OCI-LY7 (cell line): ENCODE data around the gene PRCP. TPM values are rescaled to one million over a fixed set of nuclear protein-coding genes. Genes with fewer than 3 reads are reported as not detected.

Source experiments
- BruUV-seq: library from RNA; stranded (reverse); fragments of 400-500 nt; replicated peaks from 2 replicates; lab custom pipeline; 2021; lab: Mats Ljungman, UMichigan
- CTCF ChIA-PET: fragments of 300-600 bp; sonication (Branson Sonifier 250); formaldehyde crosslinking; loops from one replicate; lab custom pipeline; 2022; ENCODE audit warnings: antibody characterized with exemption; ENCODE audit not compliant: unreplicated experiment; lab: Charles Lee
- POLR2A ChIA-PET: fragments of 300-600 bp; sonication (Branson Sonifier 250); formaldehyde crosslinking; loops from one replicate; lab custom pipeline; 2022; ENCODE audit warnings: antibody characterized with exemption; lab: Charles Lee
- DNase-seq: peaks from one replicate; pipeline ENCODE4 v3.0.0-alpha.2; 2015; ENCODE audit warnings: low spot score
- H2AFZ ChIP-seq: fragments of 200-600 bp; sonication (generic), shearing (Covaris generic); 2 replicates; pipeline ENCODE4 v1.6.1; 2014; ENCODE audit warnings: mild to moderate bottlenecking, antibody characterized with exemption, low read length, moderate library complexity
- H3K27ac ChIP-seq: fragments of 200-600 bp; sonication (generic); 2 replicates; pipeline ENCODE4 v1.5.1; 2014; ENCODE audit warnings: mixed run types, low read depth, mild to moderate bottlenecking, moderate library complexity, low read length, inconsistent platforms; ENCODE audit not compliant: poor library complexity, severe bottlenecking
- H3K36me3 ChIP-seq: fragments of 200-600 bp; sonication (generic); 2 replicates; pipeline ENCODE4 v1.6.1; 2014; ENCODE audit warnings: mild to moderate bottlenecking, antibody characterized with exemption, low read length, moderate library complexity, mixed read lengths; ENCODE audit not compliant: insufficient read depth
- H3K4me1 ChIP-seq: fragments of 200-600 bp; sonication (generic); 2 replicates; pipeline ENCODE4 v1.5.1; 2014; ENCODE audit warnings: mild to moderate bottlenecking, low read length; ENCODE audit not compliant: insufficient read depth, poor library complexity, severe bottlenecking
- H3K4me2 ChIP-seq: fragments of 200-600 bp; sonication (generic); 2 replicates; pipeline ENCODE4 v1.6.1; 2014; ENCODE audit warnings: mild to moderate bottlenecking, low read length
- H3K4me3 ChIP-seq: fragments of 200-600 bp; sonication (generic); 2 replicates; pipeline ENCODE4 v1.5.1; 2014; ENCODE audit warnings: mild to moderate bottlenecking, low read depth, low read length; ENCODE audit not compliant: poor library complexity, severe bottlenecking
- H3K79me2 ChIP-seq: fragments of 200-600 bp; sonication (generic); 2 replicates; pipeline ENCODE4 v1.6.1; 2016; ENCODE audit warnings: low read depth, mild to moderate bottlenecking, low read length, moderate library complexity, mixed read lengths; ENCODE audit not compliant: insufficient read depth
- H3K9me2 ChIP-seq: fragments of 200-600 bp; sonication (generic); 2 replicates; pipeline ENCODE4 v1.6.1; 2016; ENCODE audit warnings: mild to moderate bottlenecking, low read length, mixed read lengths; ENCODE audit not compliant: insufficient read depth
- H3K9me3 ChIP-seq: fragments of 200-600 bp; sonication (generic); 2 replicates; pipeline ENCODE4 v1.6.1; 2014; ENCODE audit warnings: mild to moderate bottlenecking, mixed run types, low read length, mixed read lengths
- H4K20me1 ChIP-seq: fragments of 200-600 bp; sonication (generic); 2 replicates; pipeline ENCODE4 v1.6.1; 2014; ENCODE audit warnings: mild to moderate bottlenecking, antibody characterized with exemption, low read length, moderate library complexity, mixed read lengths; ENCODE audit not compliant: insufficient read depth
- EZH2phosphoT487 ChIP-seq: fragments of 200-600 bp; sonication (generic); IDR thresholded peaks from 2 replicates; pipeline ENCODE4 v1.6.1; 2018; ENCODE audit warnings: low read depth, borderline replicate concordance, mild to moderate bottlenecking, mixed run types, antibody characterized with exemption, low read length, moderate library complexity, mixed read lengths
- intact Hi-C: fragments of 100-400 bp; cut with micrococcal nuclease; formaldehyde crosslinking; loops from one replicate; pipeline ENCODE4 v1.10.0; 2022; ENCODE audit not compliant: unreplicated experiment
- total RNA-seq, 2 experiments: library from RNA; depleted of rRNA in 1 of 2; stranded (reverse); fragments of >200 nt in 1 of 2; shearing (Covaris generic) in 1 of 2; gene quantifications; 2 replicates each; pipeline ENCODE4 v1.2.3, GENCODE V29; 2014 to 2022
- TF ChIP-seq, protein P1 (sequence below): fragments of 200-600 bp; sonication (generic); conservative IDR thresholded peaks from 2 replicates; pipeline ENCODE4 v1.5.1; 2014; ENCODE audit warnings: mild to moderate bottlenecking, antibody characterized with exemption, low read length, moderate library complexity, mixed read lengths

The PRCP gene
- total RNA-seq, 2 experiments from 2014 or later, result 6.5 to 18.3 TPM

DNA sequence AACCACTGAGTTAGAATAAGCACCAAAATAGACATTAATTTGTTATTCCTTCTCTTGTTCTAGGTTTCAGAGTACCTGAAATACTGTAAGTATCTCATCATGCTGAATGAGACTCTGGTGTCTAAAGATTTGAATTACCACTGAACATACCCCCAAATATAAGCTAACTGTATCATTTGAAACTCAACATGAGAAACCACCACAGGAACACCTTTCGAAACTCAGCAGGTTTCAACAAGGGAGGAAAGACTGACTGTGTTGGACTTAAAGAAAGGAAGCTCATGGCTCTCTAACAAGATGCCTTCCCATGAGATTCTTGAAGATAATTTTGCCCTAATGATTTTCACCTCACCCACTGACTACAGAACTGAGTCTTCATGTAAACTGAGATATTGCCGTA, 37.0 kb downstream of the PRCP start:
- intact Hi-C loops, result loop anchor here (10.0 kb wide), 1 partner anchor 862 kb away; no protein-coding TSS in a partner anchor
- Histone ChIP-seq H3K79me2 (no peaks in the 10 kb centered on the region), H4K20me1 (no peaks in the 10 kb centered on the region), H3K4me1 (peaks cover 9% of the 10 kb centered on the region), H3K9me2 (no peaks in the 10 kb centered on the region), H3K36me3 (no peaks in the 10 kb centered on the region), H3K9me3 (no peaks in the 10 kb centered on the region), H3K4me2 (no peak overlapping the region), H3K4me3 (no peak overlapping the region), H3K27ac (no peak overlapping the region), H2AFZ (no peak overlapping the region)
- POLR2A ChIA-PET, result interaction anchor here (1.4 kb wide), 1 partner anchor 48 kb away, joined by 3 read pairs; no protein-coding TSS in a partner anchor
- no TSS peak for BruUV-seq
- no peak for DNase-seq
- TF ChIP-seq, protein P1, sequence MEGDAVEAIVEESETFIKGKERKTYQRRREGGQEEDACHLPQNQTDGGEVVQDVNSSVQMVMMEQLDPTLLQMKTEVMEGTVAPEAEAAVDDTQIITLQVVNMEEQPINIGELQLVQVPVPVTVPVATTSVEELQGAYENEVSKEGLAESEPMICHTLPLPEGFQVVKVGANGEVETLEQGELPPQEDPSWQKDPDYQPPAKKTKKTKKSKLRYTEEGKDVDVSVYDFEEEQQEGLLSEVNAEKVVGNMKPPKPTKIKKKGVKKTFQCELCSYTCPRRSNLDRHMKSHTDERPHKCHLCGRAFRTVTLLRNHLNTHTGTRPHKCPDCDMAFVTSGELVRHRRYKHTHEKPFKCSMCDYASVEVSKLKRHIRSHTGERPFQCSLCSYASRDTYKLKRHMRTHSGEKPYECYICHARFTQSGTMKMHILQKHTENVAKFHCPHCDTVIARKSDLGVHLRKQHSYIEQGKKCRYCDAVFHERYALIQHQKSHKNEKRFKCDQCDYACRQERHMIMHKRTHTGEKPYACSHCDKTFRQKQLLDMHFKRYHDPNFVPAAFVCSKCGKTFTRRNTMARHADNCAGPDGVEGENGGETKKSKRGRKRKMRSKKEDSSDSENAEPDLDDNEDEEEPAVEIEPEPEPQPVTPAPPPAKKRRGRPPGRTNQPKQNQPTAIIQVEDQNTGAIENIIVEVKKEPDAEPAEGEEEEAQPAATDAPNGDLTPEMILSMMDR, result no peak
- TF ChIP-seq EZH2phosphoT487, result no peak
- CTCF ChIA-PET, result interaction anchor here (0.6 kb wide), 1 partner anchor 26 kb away, joined by 3 read pairs; no protein-coding TSS in a partner anchor

GRCh38 chr11:82862379-82862778, 37.9 kb downstream of the PRCP start:
- H3K4me1 ChIP-seq, result peaks cover 3% of the 10 kb centered on the region
- H2AFZ ChIP-seq, result no peak overlapping the region
- intact Hi-C loops, result loop anchor here (10.0 kb wide), 1 partner anchor 862 kb away; no protein-coding TSS in a partner anchor
- no peak overlapping the region for H3K4me2 ChIP-seq
- H4K20me1 ChIP-seq, result no peaks in the 10 kb centered on the region
- H3K4me3 ChIP-seq, result no peak overlapping the region
- BruUV-seq, result no TSS peak
- H3K9me3 ChIP-seq, result no peaks in the 10 kb centered on the region
- H3K36me3 ChIP-seq, result no peaks in the 10 kb centered on the region
- no peaks in the 10 kb centered on the region for H3K79me2 ChIP-seq
- no peaks in the 10 kb centered on the region for H3K9me2 ChIP-seq
- TF ChIP-seq, protein P1, result no peak
- no peak for TF ChIP-seq EZH2phosphoT487
- no peak overlapping the region for H3K27ac ChIP-seq
- ChIA-PET CTCF (interaction anchor here (0.6 kb wide), 1 partner anchor 25 kb away, joined by 3 read pairs; no protein-coding TSS in a partner anchor), POLR2A (interaction anchor here (1.4 kb wide), 1 partner anchor 47 kb away, joined by 3 read pairs; no protein-coding TSS in a partner anchor)
- no peak for DNase-seq

- intact Hi-C loops, result loop anchor here (10.0 kb wide), 1 partner anchor 865 kb away; no protein-coding TSS in a partner anchor
- BruUV-seq, result no TSS peak
- DNase-seq, result no peak
- Histone ChIP-seq H3K27ac (no peak overlapping the region), H3K9me2 (no peaks in the 10 kb centered on the region), H2AFZ (no peak overlapping the region), H3K79me2 (no peaks in the 10 kb centered on the region), H3K4me3 (no peak overlapping the region), H3K9me3 (no peaks in the 10 kb centered on the region), H3K4me2 (no peak overlapping the region), H4K20me1 (no peaks in the 10 kb centered on the region), H3K36me3 (no peaks in the 10 kb centered on the region), H3K4me1 (no peaks in the 10 kb centered on the region)
- POLR2A ChIA-PET, result interaction anchor here (0.6 to 1.9 kb wide), 3 partner anchors 7 to 304 kb away, joined by 3 to 8 read pairs (median 3); no protein-coding TSS in a partner anchor
- TF ChIP-seq, protein P1, result no peak
- TF ChIP-seq EZH2phosphoT487, result no peak
- CTCF ChIA-PET, result no interaction called here
Observed at GRCh38 chr11:82859750-82860149, 40.5 kb downstream of the PRCP start.
